ENCODE results near the gene SORCS2.

Gene SORCS2

DNA sequence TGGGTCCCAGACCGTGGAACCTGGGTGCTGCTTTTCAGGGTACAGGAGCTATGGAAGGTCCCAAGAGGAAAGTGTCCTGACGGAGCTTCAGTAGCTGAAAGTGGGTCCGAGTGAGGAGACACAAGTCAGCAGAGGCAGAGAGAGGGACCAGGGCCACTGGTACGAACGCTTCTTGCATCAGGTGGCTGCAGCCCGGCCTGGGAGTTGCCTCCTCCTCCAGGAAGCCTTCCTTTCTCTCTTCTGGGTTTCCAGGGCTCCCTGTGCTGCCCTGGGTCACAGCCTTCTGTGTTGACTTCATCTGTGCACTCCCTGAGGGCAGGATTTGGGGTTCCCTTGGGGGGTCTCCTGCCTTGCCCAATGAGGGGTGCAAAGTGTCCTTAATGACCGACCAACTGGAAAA is 94.5 kb downstream of the SORCS2 start:
- TF ChIP-seq GATA3 (IDR thresholded peaks at IDR 0.05; ENCODE audit: low read depth, low read length) (no peak), GATA2 (IDR thresholded peaks at IDR 0.05; ENCODE audit: low read depth, low read length) (no peak)

- TF ChIP-seq GATA3 (IDR thresholded peaks at IDR 0.05; ENCODE audit: low read depth, low read length) (no peak), GATA2 (IDR thresholded peaks at IDR 0.05; ENCODE audit: low read depth, low read length) (no peak)
Observed at GRCh38 chr4:7287274-7287917, 95.1 kb downstream of the SORCS2 start.

DNA sequence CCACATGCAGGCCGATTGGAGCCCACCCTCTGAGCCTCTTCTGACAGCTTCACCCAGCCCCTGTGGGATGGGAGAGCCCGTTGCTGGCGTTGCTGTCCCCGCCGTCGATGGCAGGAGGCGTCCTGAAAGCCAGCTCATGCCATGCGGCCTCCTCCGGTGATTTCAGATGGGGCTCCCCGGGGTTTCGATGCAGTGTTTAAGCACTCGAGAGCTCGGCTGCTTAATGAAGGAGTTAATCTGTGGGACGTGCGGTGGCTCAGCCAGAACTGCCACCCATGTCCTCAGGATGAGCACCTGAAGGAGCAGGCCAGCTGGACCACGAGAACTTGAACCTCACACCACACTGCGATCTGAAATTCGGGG is 95.6 kb downstream of the SORCS2 start:
- TF ChIP-seq GATA3 (IDR thresholded peaks at IDR 0.05; ENCODE audit: low read depth, low read length) (no peak), GATA2 (IDR thresholded peaks at IDR 0.05; ENCODE audit: low read depth, low read length) (no peak)

DNA sequence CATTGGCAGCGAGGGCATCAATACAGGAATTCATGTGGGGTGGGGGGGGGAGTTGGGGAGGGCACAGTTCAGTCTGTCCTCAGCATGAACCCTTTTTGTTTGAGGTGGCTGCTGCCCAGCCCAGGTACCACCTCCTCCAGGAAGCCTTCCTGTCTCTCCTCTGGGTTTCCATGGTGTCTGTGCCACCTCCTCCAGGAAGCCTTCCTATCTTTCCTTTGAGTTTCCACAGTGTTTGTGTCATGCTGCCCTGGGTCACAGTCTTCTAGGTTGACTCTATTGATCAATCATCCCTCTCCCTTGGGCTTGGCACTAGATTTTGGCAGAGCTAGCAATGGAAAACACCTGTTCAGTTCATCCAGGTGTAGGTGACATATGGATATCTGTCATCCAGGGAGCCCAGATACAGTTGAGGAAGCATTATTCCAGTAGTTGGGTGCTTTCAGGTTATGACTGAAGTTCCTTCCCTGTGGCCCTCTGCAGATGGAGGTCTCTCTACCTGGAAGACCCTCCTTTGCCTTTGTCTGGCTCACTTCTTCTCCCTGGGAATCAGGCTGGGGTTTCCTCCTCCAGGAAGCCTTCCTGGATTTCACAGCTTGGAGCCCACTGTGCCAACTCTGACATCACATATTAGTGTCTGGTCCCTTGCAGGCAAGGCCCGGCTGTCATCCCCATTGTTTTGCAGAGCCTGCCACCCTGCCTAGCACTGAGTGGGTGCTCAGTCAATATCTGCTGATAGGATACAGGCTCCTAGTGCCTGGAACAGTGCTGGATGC is 96.6 kb downstream of the SORCS2 start:
- no peak for TF ChIP-seq GATA3 (IDR thresholded peaks at IDR 0.05; ENCODE audit: low read depth, low read length)

GRCh38 chr4:7289589-7289988 is 97.3 kb downstream of the SORCS2 start:
- TF ChIP-seq GATA2 (IDR thresholded peaks at IDR 0.05; ENCODE audit: low read depth, low read length) (no peak), GATA3 (IDR thresholded peaks at IDR 0.05; ENCODE audit: low read depth, low read length) (no peak)

DNA sequence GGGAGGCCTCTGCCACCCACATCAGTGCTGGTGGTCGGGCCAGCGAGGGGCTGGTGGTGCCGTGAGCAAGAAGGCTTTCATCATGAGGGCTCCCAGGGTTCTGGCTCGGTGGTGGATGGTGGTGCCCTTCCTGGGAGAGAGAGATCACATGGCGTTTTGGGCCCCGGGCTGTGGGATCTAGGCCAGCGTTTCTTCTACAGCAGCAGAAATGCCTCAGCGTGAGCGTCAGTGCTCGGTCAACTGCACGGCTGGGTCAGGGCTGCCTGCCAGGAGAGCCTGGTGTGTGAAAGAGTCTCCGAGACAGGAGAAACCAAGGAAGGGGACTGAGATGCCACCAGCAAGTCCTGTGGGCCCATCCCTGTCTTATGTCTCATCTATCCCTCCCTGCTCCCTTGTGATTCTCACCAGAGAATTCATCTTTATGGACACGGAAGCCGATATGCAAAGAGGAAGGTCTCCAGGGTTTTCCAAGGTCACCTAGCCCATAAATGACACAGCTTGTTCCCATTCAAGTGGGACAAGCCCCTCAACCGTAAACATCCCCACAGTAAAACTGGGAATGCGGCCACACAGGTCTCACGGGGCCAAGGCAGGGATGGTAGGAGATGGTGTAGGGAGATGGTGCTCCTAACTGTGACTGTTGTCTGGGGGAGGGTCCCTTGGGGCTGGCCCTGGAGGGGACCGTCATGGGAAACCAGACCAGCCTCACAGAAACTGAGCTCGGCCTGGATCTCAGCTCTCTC is 99.2 kb downstream of the SORCS2 start:
- TF ChIP-seq GATA3 (IDR thresholded peaks at IDR 0.05; ENCODE audit: low read depth, low read length) (no peak), GATA2 (IDR thresholded peaks at IDR 0.05; ENCODE audit: low read depth, low read length) (no peak)

GRCh38 chr4:7293703-7294102 is 101.4 kb downstream of the SORCS2 start:
- TF ChIP-seq GATA3 (IDR thresholded peaks at IDR 0.05; ENCODE audit: low read depth, low read length) (no peak), GATA2 (IDR thresholded peaks at IDR 0.05; ENCODE audit: low read depth, low read length) (no peak)

- no peak for TF ChIP-seq GATA2 (IDR thresholded peaks at IDR 0.05; ENCODE audit: low read depth, low read length)
- TF ChIP-seq GATA3 (IDR thresholded peaks at IDR 0.05; ENCODE audit: low read depth, low read length): no peak
Observed at GRCh38 chr4:7294176-7294756, 101.9 kb downstream of the SORCS2 start.

DNA sequence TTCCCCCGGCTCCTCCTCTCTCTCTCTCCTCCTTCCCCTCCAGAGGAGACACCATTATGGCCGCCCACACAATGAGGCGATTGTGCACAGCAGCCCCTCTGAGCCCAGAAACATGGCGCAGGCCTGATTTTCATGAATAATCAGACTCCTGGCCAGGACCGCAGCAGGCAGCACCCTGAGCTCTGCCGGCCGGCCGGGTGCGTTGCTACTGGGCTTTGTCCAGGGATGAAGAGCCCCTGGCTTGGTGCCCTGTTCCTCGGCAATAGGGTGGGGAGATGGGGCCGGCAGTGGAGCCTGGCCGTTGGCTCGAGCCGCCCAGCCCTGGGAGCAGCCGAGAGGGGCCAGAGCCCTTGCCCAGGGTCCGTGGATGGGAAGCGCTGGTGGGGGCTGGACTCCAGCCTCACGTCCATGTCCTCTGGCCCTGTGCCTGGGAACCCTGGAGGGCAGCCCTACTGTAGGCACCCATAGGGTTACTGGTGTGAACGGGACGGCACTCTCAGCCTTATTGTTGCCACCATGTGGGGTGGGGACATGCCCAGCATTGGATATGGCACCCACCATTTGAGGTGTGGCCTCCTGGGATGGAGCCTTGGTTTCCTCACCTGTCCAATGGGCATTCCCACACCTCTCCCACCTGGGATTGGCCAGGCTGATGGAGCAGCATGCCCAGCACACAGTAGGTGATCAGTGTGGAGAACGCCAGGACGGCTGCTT is 103.0 kb downstream of the SORCS2 start:
- TF ChIP-seq GATA2 (IDR thresholded peaks at IDR 0.05; ENCODE audit: low read depth, low read length) (no peak), GATA3 (IDR thresholded peaks at IDR 0.05; ENCODE audit: low read depth, low read length) (no peak)

- TF ChIP-seq GATA2 (IDR thresholded peaks at IDR 0.05; ENCODE audit: low read depth, low read length): no peak
- TF ChIP-seq GATA3 (IDR thresholded peaks at IDR 0.05; ENCODE audit: low read depth, low read length): no peak
Observed at GRCh38 chr4:7295911-7296660, 103.7 kb downstream of the SORCS2 start.

DNA sequence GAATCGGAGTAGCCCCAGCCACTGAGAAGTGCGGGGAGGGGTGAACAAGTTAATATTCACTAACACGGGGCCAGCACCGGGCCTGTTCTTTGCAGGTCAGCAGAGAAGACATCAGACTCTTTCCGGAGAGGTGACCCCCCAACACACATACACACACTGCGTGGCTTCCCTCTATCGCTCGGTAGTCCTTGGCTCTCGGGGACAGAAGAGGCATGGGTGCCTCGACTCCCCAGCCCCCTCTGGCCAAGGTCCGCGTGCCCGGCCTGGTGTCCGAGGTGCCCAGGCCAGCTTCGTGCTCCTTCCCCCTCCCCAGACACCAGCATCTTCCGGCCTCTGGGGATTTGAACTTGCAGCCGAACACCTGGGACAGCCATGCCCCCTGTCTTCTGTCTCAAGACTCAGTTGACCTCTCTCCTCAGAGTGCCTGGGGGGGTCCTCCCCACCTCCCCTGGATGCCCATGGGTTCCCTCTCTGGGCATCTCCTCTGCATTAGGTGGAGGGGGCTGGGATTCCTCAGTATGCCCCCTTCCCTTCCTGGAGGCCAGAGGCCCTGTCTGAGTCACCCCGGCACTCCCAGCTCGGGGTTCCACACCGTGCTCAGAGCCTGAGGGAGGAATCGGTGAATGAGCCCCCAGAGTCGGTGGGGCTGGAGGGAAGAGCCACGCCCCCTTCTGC is 104.5 kb downstream of the SORCS2 start:
- TF ChIP-seq GATA3 (IDR thresholded peaks at IDR 0.05; ENCODE audit: low read depth, low read length): no peak
- no peak for TF ChIP-seq GATA2 (IDR thresholded peaks at IDR 0.05; ENCODE audit: low read depth, low read length)

- TF ChIP-seq GATA2 (IDR thresholded peaks at IDR 0.05; ENCODE audit: low read depth, low read length) (no peak), GATA3 (IDR thresholded peaks at IDR 0.05; ENCODE audit: low read depth, low read length) (no peak)
Observed at GRCh38 chr4:7297374-7297773, 105.0 kb downstream of the SORCS2 start.

DNA sequence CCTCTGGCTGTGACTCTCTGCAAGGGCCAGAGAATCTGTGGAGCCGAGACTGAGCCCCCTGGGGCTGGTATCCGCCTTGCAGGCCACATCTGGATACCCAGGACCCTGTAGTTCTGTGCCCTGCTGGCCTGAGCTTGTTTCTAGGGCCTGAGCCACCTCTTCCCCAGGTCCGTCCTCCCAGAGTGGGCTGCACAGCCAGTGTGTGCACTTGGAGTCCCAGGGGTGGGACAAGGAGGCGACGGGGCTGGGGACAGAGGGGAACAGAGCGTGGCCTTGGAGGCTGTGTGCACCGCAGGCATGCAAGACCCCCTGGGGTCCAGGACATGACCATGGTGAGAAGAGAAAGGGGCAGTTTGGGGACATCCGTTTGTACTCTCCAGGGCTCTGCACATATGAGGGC is 105.5 kb downstream of the SORCS2 start:
- TF ChIP-seq GATA3 (IDR thresholded peaks at IDR 0.05; ENCODE audit: low read depth, low read length) (no peak), GATA2 (IDR thresholded peaks at IDR 0.05; ENCODE audit: low read depth, low read length) (no peak)

Data from SH-SY5Y (cell line).